HG03139 (cell line): Measurements from ENCODE around the gene LINGO3.

ENCODE experiments used
- ATAC-seq: cut with Tn5 transposase; IDR thresholded peaks from one replicate; pipeline ENCODE4 v1.9.1; 2021; ENCODE audit not compliant: unreplicated experiment

Gene LINGO3

GRCh38 chr19:2266183-2266993 lies 41.6 kb downstream of the LINGO3 start:
- no peak for ATAC-seq

- no peak for ATAC-seq
Observed at GRCh38 chr19:2261438-2262172, 46.3 kb downstream of the LINGO3 start.

- ATAC-seq, result no peak
Observed at GRCh38 chr19:2260341-2260805, 47.6 kb downstream of the LINGO3 start.

- no peak for ATAC-seq
Observed at GRCh38 chr19:2259336-2259735, 48.6 kb downstream of the LINGO3 start.
